Measurements from ENCODE around the gene IL12RB2.

IL12RB2 gene

GRCh38 chr1:67367370-67368045 is 59.8 kb downstream of the IL12RB2 start:
- ChIA-PET CTCF (interaction anchor here (2.3 kb wide), 1 partner anchor 19 kb away, joined by 9 read pairs; no protein-coding TSS in a partner anchor), POLR2A (no interaction called here)
- no peak for DNase-seq (ENCODE audit: low read depth, low spot score)

GRCh38 chr1:67368046-67368514 is 60.4 kb downstream of the IL12RB2 start:
- POLR2A ChIA-PET, result no interaction called here
- DNase-seq (ENCODE audit: low read depth, low spot score), result no peak
- no peak overlapping the region for H3K4me3 ChIP-seq (ENCODE audit: low read depth, low read length)
- no peak for TF ChIP-seq CTCF (IDR thresholded peaks at IDR 0.05; ENCODE audit: insufficient read depth, low read length, missing control alignments)
- CTCF ChIA-PET, result interaction anchor here (2.3 kb wide), 1 partner anchor 20 kb away, joined by 9 read pairs; no protein-coding TSS in a partner anchor

More at GRCh38 chr1:67367370-67368045, 59.8 kb downstream of the IL12RB2 start:
- no peak overlapping the region for H3K4me3 ChIP-seq (ENCODE audit: low read depth, low read length)
- no peak for TF ChIP-seq CTCF (IDR thresholded peaks at IDR 0.05; ENCODE audit: insufficient read depth, low read length, missing control alignments)

- ChIA-PET POLR2A (no interaction called here), CTCF (no interaction called here)
- no peak for DNase-seq (ENCODE audit: low read depth, low spot score)
- no peak overlapping the region for H3K4me3 ChIP-seq (ENCODE audit: low read depth, low read length)
- no peak for TF ChIP-seq CTCF (IDR thresholded peaks at IDR 0.05; ENCODE audit: insufficient read depth, low read length, missing control alignments)
These were observed 63.4 kb downstream of the IL12RB2 start for GRCh38 chr1:67371043-67371442.

- no peak for TF ChIP-seq CTCF (IDR thresholded peaks at IDR 0.05; ENCODE audit: insufficient read depth, low read length, missing control alignments)
- CTCF ChIA-PET, result no interaction called here
- DNase-seq (ENCODE audit: low read depth, low spot score), result no peak
- POLR2A ChIA-PET, result no interaction called here
- no peak overlapping the region for H3K4me3 ChIP-seq (ENCODE audit: low read depth, low read length)
These were observed 64.0 kb downstream of the IL12RB2 start for GRCh38 chr1:67371681-67372080.

- ChIA-PET POLR2A (no interaction called here), CTCF (no interaction called here)
- DNase-seq (ENCODE audit: low read depth, low spot score), result no peak
- TF ChIP-seq CTCF (IDR thresholded peaks at IDR 0.05; ENCODE audit: insufficient read depth, low read length, missing control alignments), result no peak
- H3K4me3 ChIP-seq (ENCODE audit: low read depth, low read length), result no peak overlapping the region
These were observed 64.5 kb downstream of the IL12RB2 start for GRCh38 chr1:67372136-67372535.

- no peak overlapping the region for H3K4me3 ChIP-seq (ENCODE audit: low read depth, low read length)
- ChIA-PET POLR2A (no interaction called here), CTCF (no interaction called here)
- TF ChIP-seq CTCF (IDR thresholded peaks at IDR 0.05; ENCODE audit: insufficient read depth, low read length, missing control alignments), result no peak
- no peak for DNase-seq (ENCODE audit: low read depth, low spot score)
These were observed 65.2 kb downstream of the IL12RB2 start for GRCh38 chr1:67372898-67373297.

Data from AG04449 (cell line).